Activated CD4-positive, alpha-beta memory T cell treated with anti-CD3 and anti-CD28 coated beads for 36 hours (primary cell): ENCODE results near the gene ECD. TPM values are rescaled to one million over a fixed set of nuclear protein-coding genes. Genes with fewer than 3 reads are reported as not detected.

Source experiments
- CTCF ChIA-PET: fragments of 350-600 bp; sonication (Branson Sonifier 250); formaldehyde crosslinking; loops from one replicate; lab custom pipeline; 2021; ENCODE audit warnings: antibody characterized with exemption, inconsistent platforms; lab: Charles Lee
- POLR2A ChIA-PET: fragments of 350-600 bp; sonication (Branson Sonifier 250); formaldehyde crosslinking; loops from one replicate; lab custom pipeline; 2021; ENCODE audit warnings: antibody characterized with exemption; lab: Charles Lee
- DNase-seq: peaks from one replicate; pipeline ENCODE4 v3.0.0-alpha.2; 2020
- H3K27ac Mint-ChIP-seq: one replicate; pipeline ENCODE4 v1.8.0; 2021; ENCODE audit warnings: mixed read lengths
- H3K27me3 Mint-ChIP-seq: one replicate; pipeline ENCODE4 v1.8.0; 2021; ENCODE audit warnings: mixed read lengths
- H3K36me3 Mint-ChIP-seq: one replicate; pipeline ENCODE4 v1.8.0; 2021; ENCODE audit warnings: mixed read lengths
- H3K4me1 Mint-ChIP-seq: one replicate; pipeline ENCODE4 v1.8.0; 2021; ENCODE audit warnings: low read depth, mixed read lengths
- H3K4me3 Mint-ChIP-seq: one replicate; pipeline ENCODE4 v1.8.0; 2021; ENCODE audit warnings: mild to moderate bottlenecking, mixed read lengths
- H3K9me3 Mint-ChIP-seq: one replicate; pipeline ENCODE4 v1.8.0; 2021; ENCODE audit warnings: mixed read lengths
- intact Hi-C: fragments of 100-400 bp; cut with micrococcal nuclease; formaldehyde crosslinking; loops from one replicate; pipeline ENCODE4 v1.15.1; 2023
- total RNA-seq, 2 experiments: library from RNA; stranded (reverse); gene quantifications; one replicate each; pipeline ENCODE4 v1.2.3, GENCODE V29; 2021

Gene ECD
- total RNA-seq, 2 experiments from 2014 or later = 37.5 to 37.7 TPM

GRCh38 chr10:73096041-73096448 is 71.8 kb downstream of the ECD start:
- Mint-ChIP-seq H3K4me3 (peak overlapping the region; percentile 92), H3K4me1 (peaks cover 29% of the 10 kb centered on the region), H3K27me3 (no peaks in the 10 kb centered on the region), H3K9me3 (no peaks in the 10 kb centered on the region), H3K36me3 (peaks cover 8% of the 10 kb centered on the region), H3K27ac (peak overlapping the region; percentile 92)
- peak; percentile 84 for DNase-seq
- intact Hi-C loops = loop anchor here (1.0 to 5.0 kb wide), 5 partner anchors 14 to 404 kb away; partner anchors contain the start of genes DNAJC9, MCU and NUDT13
- ChIA-PET POLR2A (interaction anchor here (0.7 to 3.3 kb wide), 15 partner anchors 11 to 881 kb away, joined by 3 to 12 read pairs (median 4); partner anchors contain the start of genes ANAPC16, CFAP70, DNAJC9 and ECD), CTCF (interaction anchor here (0.6 to 3.1 kb wide), 12 partner anchors 14 to 732 kb away, joined by 3 to 62 read pairs (median 6); partner anchors contain the start of genes ECD, FAM149B1 and NUDT13)

- CTCF ChIA-PET = interaction anchor here (0.6 to 3.1 kb wide), 13 partner anchors 13 to 731 kb away, joined by 3 to 62 read pairs (median 6); partner anchors contain the start of genes ECD, FAM149B1 and NUDT13
- POLR2A ChIA-PET = interaction anchor here (0.7 to 3.3 kb wide), 15 partner anchors 12 to 880 kb away, joined by 3 to 12 read pairs (median 4); partner anchors contain the start of genes ANAPC16, CFAP70, DNAJC9 and ECD
- intact Hi-C loops = loop anchor here (1.0 to 5.0 kb wide), 5 partner anchors 15 to 403 kb away; partner anchors contain the start of genes DNAJC9, MCU and NUDT13
- Mint-ChIP-seq H3K36me3 (peaks cover 8% of the 10 kb centered on the region), H3K27me3 (no peaks in the 10 kb centered on the region), H3K4me1 (peaks cover 29% of the 10 kb centered on the region), H3K4me3 (peak overlapping the region; percentile 92), H3K9me3 (no peaks in the 10 kb centered on the region), H3K27ac (peak overlapping the region; percentile 92)
- DNase-seq = peak; percentile 51
Observed at GRCh38 chr10:73095481-73096021, 72.3 kb downstream of the ECD start.

GRCh38 chr10:73094986-73095480 is 72.8 kb downstream of the ECD start:
- ChIA-PET CTCF (interaction anchor here (0.6 to 3.1 kb wide), 7 partner anchors 64 to 850 kb away, joined by 3 to 62 read pairs (median 3); partner anchors contain the start of genes ECD and FAM149B1), POLR2A (interaction anchor here (1.0 to 1.5 kb wide), 7 partner anchors 15 to 530 kb away, joined by 3 to 10 read pairs (median 5); partner anchors contain the start of genes CFAP70, DNAJC9, ECD and FAM149B1)
- intact Hi-C loops = loop anchor here (5.0 kb wide), 1 partner anchor 403 kb away; the partner anchor contains the start of gene MCU
- peak overlapping the region; percentile 92 for H3K4me3 Mint-ChIP-seq
- H3K36me3 Mint-ChIP-seq = peaks cover 8% of the 10 kb centered on the region
- peak overlapping the region; percentile 92 for H3K27ac Mint-ChIP-seq
- no peaks in the 10 kb centered on the region for H3K27me3 Mint-ChIP-seq
- H3K4me1 Mint-ChIP-seq = peaks cover 29% of the 10 kb centered on the region
- DNase-seq = no peak
- no peaks in the 10 kb centered on the region for H3K9me3 Mint-ChIP-seq

GRCh38 chr10:73093922-73094850 is 73.6 kb downstream of the ECD start:
- no peaks in the 10 kb centered on the region for H3K9me3 Mint-ChIP-seq
- H3K36me3 Mint-ChIP-seq = peaks cover 8% of the 10 kb centered on the region
- peak overlapping the region; percentile 92 for H3K4me3 Mint-ChIP-seq
- peaks cover 29% of the 10 kb centered on the region for H3K4me1 Mint-ChIP-seq
- ChIA-PET POLR2A (no interaction called here), CTCF (interaction anchor here (0.8 to 2.3 kb wide), 5 partner anchors 32 to 850 kb away, joined by 3 to 10 read pairs (median 4); partner anchors contain the start of genes ECD and FAM149B1)
- H3K27ac Mint-ChIP-seq = no peak overlapping the region
- intact Hi-C loops = no loop called here
- DNase-seq = no peak
- H3K27me3 Mint-ChIP-seq = no peaks in the 10 kb centered on the region

- H3K36me3 Mint-ChIP-seq = peaks cover 8% of the 10 kb centered on the region
- H3K27me3 Mint-ChIP-seq = no peaks in the 10 kb centered on the region
- DNase-seq = no peak
- no peak overlapping the region for H3K4me3 Mint-ChIP-seq
- CTCF ChIA-PET = interaction anchor here (0.6 to 1.3 kb wide), 3 partner anchors 30 to 66 kb away, joined by 3 to 4 read pairs (median 4); no protein-coding TSS in a partner anchor
- POLR2A ChIA-PET = no interaction called here
- intact Hi-C loops = no loop called here
- no peak overlapping the region for H3K27ac Mint-ChIP-seq
- H3K9me3 Mint-ChIP-seq = no peaks in the 10 kb centered on the region
- peaks cover 34% of the 10 kb centered on the region for H3K4me1 Mint-ChIP-seq
Observed at GRCh38 chr10:73092830-73093229, 75.0 kb downstream of the ECD start.

GRCh38 chr10:73088304-73088703 is 79.5 kb downstream of the ECD start:
- ChIA-PET CTCF (no interaction called here), POLR2A (no interaction called here)
- H3K4me3 Mint-ChIP-seq = no peak overlapping the region
- peaks cover 5% of the 10 kb centered on the region for H3K36me3 Mint-ChIP-seq
- intact Hi-C loops = no loop called here
- peaks cover 14% of the 10 kb centered on the region for H3K4me1 Mint-ChIP-seq
- H3K9me3 Mint-ChIP-seq = no peaks in the 10 kb centered on the region
- no peak overlapping the region for H3K27ac Mint-ChIP-seq
- H3K27me3 Mint-ChIP-seq = no peaks in the 10 kb centered on the region
- no peak for DNase-seq

- ChIA-PET CTCF (no interaction called here), POLR2A (no interaction called here)
- no peak overlapping the region for H3K4me3 Mint-ChIP-seq
- H3K27ac Mint-ChIP-seq = no peak overlapping the region
- H3K27me3 Mint-ChIP-seq = no peaks in the 10 kb centered on the region
- H3K36me3 Mint-ChIP-seq = peaks cover 4% of the 10 kb centered on the region
- no peaks in the 10 kb centered on the region for H3K9me3 Mint-ChIP-seq
- peaks cover 15% of the 10 kb centered on the region for H3K4me1 Mint-ChIP-seq
- intact Hi-C loops = no loop called here
- no peak for DNase-seq
Observed at GRCh38 chr10:73086816-73087215, 81.0 kb downstream of the ECD start.

GRCh38 chr10:73084209-73084608 is 83.6 kb downstream of the ECD start:
- intact Hi-C loops = no loop called here
- CTCF ChIA-PET = interaction anchor here (1.4 to 2.1 kb wide), 2 partner anchors 13 to 24 kb away, joined by 4 to 8 read pairs; no protein-coding TSS in a partner anchor
- H3K27ac Mint-ChIP-seq = no peak overlapping the region
- H3K36me3 Mint-ChIP-seq = peaks cover 3% of the 10 kb centered on the region
- no peak overlapping the region for H3K4me3 Mint-ChIP-seq
- DNase-seq = no peak
- POLR2A ChIA-PET = no interaction called here
- H3K9me3 Mint-ChIP-seq = no peaks in the 10 kb centered on the region
- peaks cover 16% of the 10 kb centered on the region for H3K4me1 Mint-ChIP-seq
- no peaks in the 10 kb centered on the region for H3K27me3 Mint-ChIP-seq

Other genes starting within 250 kb of the ECD start
- gene PLA2G12B, start 213.2 kb downstream of the ECD start, total RNA-seq = not detected
- gene P4HA1, start 71.1 kb downstream of the ECD start, total RNA-seq = 10 to 100 TPM; 30.9 to 31.2 TPM
- gene NUDT13, start 57.6 kb downstream of the ECD start, total RNA-seq = 1 to 10 TPM; 1.0 to 1.4 TPM
- gene FAM149B1, start 111 bp upstream of the ECD start, total RNA-seq = 10 to 100 TPM; 12.8 to 14.6 TPM
- gene DNAJC9, start 79.2 kb upstream of the ECD start, total RNA-seq = 10 to 100 TPM; 45.8 to 49.3 TPM
- gene MRPS16, start 84.6 kb upstream of the ECD start, total RNA-seq = 100 to 1,000 TPM; 136 to 139 TPM
- gene CFAP70, start 190.9 kb upstream of the ECD start, total RNA-seq = under 1 TPM; 0.33 to 0.80 TPM
- 100 to 1,000 TPM; 138 to 143 TPM for gene ANXA7, start 246.1 kb upstream of the ECD start, total RNA-seq